Measurements from ENCODE around the gene HDAC2. TPM values are rescaled to one million over a fixed set of nuclear protein-coding genes. Genes with fewer than 3 reads are reported as not detected.
"Not testable (repeated sequence)": the region's sequence is repeated elsewhere in the genome, so short reads cannot be mapped to it uniquely, and the experiment has no call there.

HDAC2 gene
- total RNA-seq, 1 experiment from 2014 or later = 119 TPM

- not testable (repeated sequence) for DNase-seq (ENCODE audit: low read depth)
These were observed 60.7 kb downstream of the HDAC2 start for GRCh38 chr6:113910285-113910684.

- DNase-seq (ENCODE audit: low read depth) = peak; percentile 69
These were observed 61.6 kb downstream of the HDAC2 start for GRCh38 chr6:113909224-113909856.

GRCh38 chr6:113908801-113909200, 62.1 kb downstream of the HDAC2 start:
- no peak for DNase-seq (ENCODE audit: low read depth)

- DNase-seq (ENCODE audit: low read depth) = no peak
These were observed 63.7 kb downstream of the HDAC2 start for GRCh38 chr6:113907102-113907815.

GRCh38 chr6:113903666-113904330, 67.2 kb downstream of the HDAC2 start:
- DNase-seq (ENCODE audit: low read depth) = peak; percentile 66

GRCh38 chr6:113901482-113901881, 69.5 kb downstream of the HDAC2 start:
- DNase-seq (ENCODE audit: low read depth) = peak; percentile 25

GRCh38 chr6:113894712-113895674, 76.0 kb downstream of the HDAC2 start:
- peak; percentile 15 for DNase-seq (ENCODE audit: low read depth)

- DNase-seq (ENCODE audit: low read depth) = peak; percentile 15
These were observed 77.1 kb downstream of the HDAC2 start for GRCh38 chr6:113893866-113894265.

GRCh38 chr6:113893451-113893850, 77.5 kb downstream of the HDAC2 start:
- no peak for DNase-seq (ENCODE audit: low read depth)

GRCh38 chr6:113888956-113889630, 81.9 kb downstream of the HDAC2 start:
- no peak for DNase-seq (ENCODE audit: low read depth)

GRCh38 chr6:113888493-113888892, 82.5 kb downstream of the HDAC2 start:
- DNase-seq (ENCODE audit: low read depth) = no peak

GRCh38 chr6:113886512-113886911, 84.4 kb downstream of the HDAC2 start:
- no peak for DNase-seq (ENCODE audit: low read depth)

GRCh38 chr6:113884011-113884410, 86.9 kb downstream of the HDAC2 start:
- no peak for DNase-seq (ENCODE audit: low read depth)

Other genes starting within 250 kb of the HDAC2 start
- 95.0 and 98.7 TPM in 2 replicates for gene MARCKS, start 113.8 kb downstream of the HDAC2 start, total RNA-seq (2014; rRNA removed)